Stimulated activated CD4-positive, alpha-beta T cell treated with anti-CD3 and anti-CD28 coated beads, Interleukin-12 subunit alpha, Interleukin-12 subunit beta, amount 100 ng/mL, for 4 hours (primary cell): ENCODE data around the gene IER2.

ENCODE experiments used
- DNase-seq: peaks from one replicate; pipeline ENCODE4 v3.0.0-alpha.2; 2020

The IER2 gene

GRCh38 chr19:13150187-13150930, at the start of gene IER2, which contains the start of gene STX10:
Gene IER2, plus strand, starts transcription at chr19:13150411. Its CDS starts 2,776 bp downstream, at chr19:13153187.
Gene STX10, minus strand, starts transcription at chr19:13150375. Its CDS starts 202 bp downstream, at chr19:13150173.
- DNase-seq = peak; percentile 90

GRCh38 chr19:13100841-13101589, 49.2 kb upstream of the IER2 start:
- DNase-seq = no peak

GRCh38 chr19:13101590-13102415, 48.4 kb upstream of the IER2 start:
- DNase-seq = no peak

GRCh38 chr19:13102416-13102665, 47.9 kb upstream of the IER2 start:
- DNase-seq = no peak

GRCh38 chr19:13102666-13103580, 47.3 kb upstream of the IER2 start, which contains the start of gene LYL1:
Gene LYL1, minus strand, starts transcription at chr19:13102858. Its CDS starts 1,687 bp downstream, at chr19:13101171.
- DNase-seq = no peak

GRCh38 chr19:13103581-13104359, 46.4 kb upstream of the IER2 start:
- DNase-seq = no peak

- peak; percentile 71 for DNase-seq
Measured at GRCh38 chr19:13104360-13104847, 45.8 kb upstream of the IER2 start.

GRCh38 chr19:13104848-13105711, 45.1 kb upstream of the IER2 start:
- no peak for DNase-seq

GRCh38 chr19:13109361-13110098, 40.7 kb upstream of the IER2 start:
- DNase-seq = no peak

- no peak for DNase-seq
Measured at GRCh38 chr19:13110099-13110610, 40.1 kb upstream of the IER2 start.

GRCh38 chr19:13112555-13112954, 37.7 kb upstream of the IER2 start:
- no peak for DNase-seq

GRCh38 chr19:13115936-13116281, 34.3 kb upstream of the IER2 start:
- no peak for DNase-seq

GRCh38 chr19:13116282-13117175, 33.7 kb upstream of the IER2 start, which contains the start of gene TRMT1:
Gene TRMT1, minus strand, starts transcription at chr19:13116740. Its CDS starts 341 bp downstream, at chr19:13116399.
- peak; percentile 90 for DNase-seq

GRCh38 chr19:13117176-13117771, 32.9 kb upstream of the IER2 start:
- DNase-seq = no peak

- DNase-seq = peak; percentile 89
Measured at GRCh38 chr19:13117772-13118423, 32.3 kb upstream of the IER2 start, which contains the start of gene NACC1. Gene NACC1, plus strand, starts transcription at chr19:13118264. Its CDS starts 16,944 bp downstream, at chr19:13135208.

- DNase-seq = peak; percentile 51
Measured at GRCh38 chr19:13118424-13119193, 31.6 kb upstream of the IER2 start.
